Naive thymus-derived CD8-positive, alpha-beta T cell (primary cell): ENCODE data around the gene ZNF700. TPM values are rescaled to one million over a fixed set of nuclear protein-coding genes. Genes with fewer than 3 reads are reported as not detected.

Source experiments
- polyA plus RNA-seq, 3 donors: library from polyadenylated mRNA; unstranded; fragments of 300-500 nt; fragmentation: Illumina TruSeq; gene quantifications; one replicate each; pipeline ENCODE4 v1.2.3, GENCODE V29; 2021
- total RNA-seq, 8 experiments: library from RNA in 2 of 8; stranded (reverse) in 2 of 8; gene quantifications; one replicate each; pipeline ENCODE4 v1.2.3 and lab custom pipeline; 2021 to 2026

Gene ZNF700
- total and polyA plus RNA-seq, 5 experiments from 2014 or later = 1.1 to 24.0 (median 2.9) TPM

Other genes starting within 250 kb of the ZNF700 start
- 1 to 10 TPM; 7.2 to 7.3 TPM for gene ZNF823, start 186.2 kb upstream of the ZNF700 start, total RNA-seq
- gene ZNF823, start 186.2 kb upstream of the ZNF700 start, polyA plus RNA-seq = 1 to 10 TPM; 2.0 to 3.2 (median 2.8) TPM
- gene ZNF441, start 158.1 kb upstream of the ZNF700 start, total RNA-seq = 10 to 100 TPM; 32.7 to 33.7 TPM
- gene ZNF441, start 158.1 kb upstream of the ZNF700 start, polyA plus RNA-seq = 1 to 10 TPM; 3.6 to 7.0 (median 5.5) TPM
- 1 to 10 TPM; 5.0 to 5.9 TPM for gene ZNF491, start 126.6 kb upstream of the ZNF700 start, total RNA-seq
- gene ZNF491, start 126.6 kb upstream of the ZNF700 start, polyA plus RNA-seq = under 1 TPM; 0.11 to 0.69 (median 0.16) TPM
- gene ZNF440, start 110.8 kb upstream of the ZNF700 start, total RNA-seq = 10 to 100 TPM; 21.8 to 24.0 TPM
- gene ZNF440, start 110.8 kb upstream of the ZNF700 start, polyA plus RNA-seq = 1 to 10 TPM; 1.5 to 3.9 (median 3.2) TPM
- 10 to 100 TPM; 32.3 to 35.3 TPM for gene ZNF439, start 76.4 kb upstream of the ZNF700 start, total RNA-seq
- gene ZNF439, start 76.4 kb upstream of the ZNF700 start, polyA plus RNA-seq = 1 to 10 TPM; 2.4 to 5.2 (median 3.9) TPM
- 10 to 100 TPM; 17.3 to 19.6 TPM for gene ZNF69, start 37.3 kb upstream of the ZNF700 start, total RNA-seq
- 10 to 100 TPM in 1 of 3 donors, 1 to 10 TPM in 2; 4.6 to 10.5 (median 5.0) TPM for gene ZNF69, start 37.3 kb upstream of the ZNF700 start, polyA plus RNA-seq
- gene ZNF763, start 39.9 kb downstream of the ZNF700 start, total RNA-seq = 10 to 100 TPM; 11.3 to 15.7 TPM
- 1 to 10 TPM; 1.9 to 3.9 (median 2.6) TPM for gene ZNF763, start 39.9 kb downstream of the ZNF700 start, polyA plus RNA-seq
- 1 to 10 TPM; 3.5 to 4.4 TPM for gene ZNF433, start 110.6 kb downstream of the ZNF700 start, total RNA-seq
- 1 to 10 TPM; 2.3 to 7.5 (median 3.0) TPM for gene ZNF433, start 110.6 kb downstream of the ZNF700 start, polyA plus RNA-seq
- under 1 TPM; 0.21 to 0.22 TPM for gene ZNF878, start 127.9 kb downstream of the ZNF700 start, total RNA-seq
- gene ZNF878, start 127.9 kb downstream of the ZNF700 start, polyA plus RNA-seq = not detected
- gene ZNF844, start 139.6 kb downstream of the ZNF700 start, total RNA-seq = 10 to 100 TPM; 34.8 to 37.8 TPM
- 1 to 10 TPM; 3.6 to 4.1 (median 4.0) TPM for gene ZNF844, start 139.6 kb downstream of the ZNF700 start, polyA plus RNA-seq
- 1 to 10 TPM; 7.4 to 8.2 TPM for gene ZNF20, start 215.2 kb downstream of the ZNF700 start, total RNA-seq
- 1 to 10 TPM in 2 of 3 donors, under 1 TPM in 1; 0.88 to 2.7 (median 1.9) TPM for gene ZNF20, start 215.2 kb downstream of the ZNF700 start, polyA plus RNA-seq
- 1 to 10 TPM; 4.4 to 5.5 TPM for gene ZNF625, start 231.6 kb downstream of the ZNF700 start, total RNA-seq
- gene ZNF625, start 231.6 kb downstream of the ZNF700 start, polyA plus RNA-seq = under 1 TPM; 0.52 to 0.82 (median 0.77) TPM
- gene ZNF136, start 238.0 kb downstream of the ZNF700 start, total RNA-seq = 10 to 100 TPM; 29.1 to 32.4 TPM
- 10 to 100 TPM; 17.8 to 22.6 (median 19.9) TPM for gene ZNF136, start 238.0 kb downstream of the ZNF700 start, polyA plus RNA-seq